ENCODE measurements around the gene FSTL4. TPM values are rescaled to one million over a fixed set of nuclear protein-coding genes. Genes with fewer than 3 reads are reported as not detected.

The FSTL4 gene
- total and polyA plus RNA-seq, 2 donors from 2014 or later: 0.09 to 4.0 TPM

GRCh38 chr5:133444711-133445110 lies 167.6 kb downstream of the FSTL4 start:
- FAIRE-seq: no peak
- intact Hi-C loops (cut with DNase I): no loop called here
- no peak overlapping the region for H3K9ac ChIP-seq (ENCODE audit: low read length in 3 of 3)
- H3K27ac ChIP-seq (ENCODE audit: low read depth in 2 of 2, low read length in 2 of 2): no peak overlapping the region
- no peak for TF ChIP-seq CTCF (IDR thresholded peaks at IDR 0.05; ENCODE audit: borderline replicate concordance, extremely low read depth, insufficient read depth)
- no peaks in the 10 kb centered on the region for H3K36me3 ChIP-seq (ENCODE audit: control insufficient read depth in 2 of 3, insufficient read depth in 3 of 3, low read length in 3 of 3)
- H3K4me1 ChIP-seq (ENCODE audit: control insufficient read depth in 2 of 3, insufficient read depth in 2 of 3, low read depth in 1 of 3, low read length in 3 of 3): no peaks in the 10 kb centered on the region
- H3K9me3 ChIP-seq (ENCODE audit: control insufficient read depth in 2 of 3, insufficient read depth in 1 of 3, low read length in 3 of 3): no peaks in the 10 kb centered on the region
- H3K4me3 ChIP-seq (ENCODE audit: low read length in 3 of 3): no peak overlapping the region
- H3K27me3 ChIP-seq (ENCODE audit: control insufficient read depth, insufficient read depth, low read length): no peaks in the 10 kb centered on the region
- DNase-seq: no peak

GRCh38 chr5:133441166-133441815 lies 171.1 kb downstream of the FSTL4 start:
- no peak for DNase-seq
- Histone ChIP-seq H3K9ac (ENCODE audit: low read length in 3 of 3) (no peak overlapping the region), H3K4me3 (ENCODE audit: low read length in 3 of 3) (no peak overlapping the region), H3K27ac (ENCODE audit: low read depth in 2 of 2, low read length in 2 of 2) (no peak overlapping the region), H3K36me3 (ENCODE audit: control insufficient read depth in 2 of 3, insufficient read depth in 3 of 3, low read length in 3 of 3) (no peaks in the 10 kb centered on the region), H3K9me3 (ENCODE audit: control insufficient read depth in 2 of 3, insufficient read depth in 1 of 3, low read length in 3 of 3) (no peaks in the 10 kb centered on the region), H3K4me1 (ENCODE audit: control insufficient read depth in 2 of 3, insufficient read depth in 2 of 3, low read depth in 1 of 3, low read length in 3 of 3) (no peaks in the 10 kb centered on the region), H3K27me3 (ENCODE audit: control insufficient read depth, insufficient read depth, low read length) (no peaks in the 10 kb centered on the region)
- no peak for FAIRE-seq
- intact Hi-C loops (cut with DNase I): no loop called here
- TF ChIP-seq CTCF (IDR thresholded peaks at IDR 0.05; ENCODE audit: borderline replicate concordance, extremely low read depth, insufficient read depth): no peak

GRCh38 chr5:133440467-133441115 lies 171.8 kb downstream of the FSTL4 start:
- H3K27ac ChIP-seq (ENCODE audit: low read depth in 2 of 2, low read length in 2 of 2): no peak overlapping the region
- no peaks in the 10 kb centered on the region for H3K27me3 ChIP-seq (ENCODE audit: control insufficient read depth, insufficient read depth, low read length)
- H3K4me3 ChIP-seq (ENCODE audit: low read length in 3 of 3): no peak overlapping the region
- no peak overlapping the region for H3K9ac ChIP-seq (ENCODE audit: low read length in 3 of 3)
- no peak for TF ChIP-seq CTCF (IDR thresholded peaks at IDR 0.05; ENCODE audit: borderline replicate concordance, extremely low read depth, insufficient read depth)
- intact Hi-C loops (cut with DNase I): no loop called here
- H3K4me1 ChIP-seq (ENCODE audit: control insufficient read depth in 2 of 3, insufficient read depth in 2 of 3, low read depth in 1 of 3, low read length in 3 of 3): no peaks in the 10 kb centered on the region
- DNase-seq (no peak), FAIRE-seq (no peak)
- no peaks in the 10 kb centered on the region for H3K9me3 ChIP-seq (ENCODE audit: control insufficient read depth in 2 of 3, insufficient read depth in 1 of 3, low read length in 3 of 3)
- no peaks in the 10 kb centered on the region for H3K36me3 ChIP-seq (ENCODE audit: control insufficient read depth in 2 of 3, insufficient read depth in 3 of 3, low read length in 3 of 3)
